AG09309 (cell line): ENCODE measurements around the gene CCDC78.
"Not testable (repeated sequence)": the region's sequence is repeated elsewhere in the genome, so short reads cannot be mapped to it uniquely, and the experiment has no call there.

Source experiments
- DNase-seq: peaks from one replicate; pipeline ENCODE4 v3.0.0-alpha.2; 2010; ENCODE audit warnings: low read depth
- H3K4me3 ChIP-seq: 2 replicates; pipeline ENCODE4 v1.5.1; 2011; ENCODE audit warnings: mild to moderate bottlenecking, low read depth, low read length, moderate library complexity; ENCODE audit not compliant: control insufficient read depth
- CTCF ChIP-seq: IDR thresholded peaks from 2 replicates; pipeline ENCODE4 v1.5.1; 2011; ENCODE audit warnings: mild to moderate bottlenecking, low read depth, low read length, inconsistent platforms; ENCODE audit not compliant: insufficient read depth, control insufficient read depth; ENCODE audit errors: missing control alignments

CCDC78 gene

GRCh38 chr16:743794-744500 is 17.7 kb upstream of the CCDC78 start:
- no peak for TF ChIP-seq CTCF
- no peak overlapping the region for H3K4me3 ChIP-seq
- DNase-seq: no peak

GRCh38 chr16:742894-743293 is 16.7 kb upstream of the CCDC78 start:
- H3K4me3 ChIP-seq, DNase-seq: not testable (repeated sequence)

DNA sequence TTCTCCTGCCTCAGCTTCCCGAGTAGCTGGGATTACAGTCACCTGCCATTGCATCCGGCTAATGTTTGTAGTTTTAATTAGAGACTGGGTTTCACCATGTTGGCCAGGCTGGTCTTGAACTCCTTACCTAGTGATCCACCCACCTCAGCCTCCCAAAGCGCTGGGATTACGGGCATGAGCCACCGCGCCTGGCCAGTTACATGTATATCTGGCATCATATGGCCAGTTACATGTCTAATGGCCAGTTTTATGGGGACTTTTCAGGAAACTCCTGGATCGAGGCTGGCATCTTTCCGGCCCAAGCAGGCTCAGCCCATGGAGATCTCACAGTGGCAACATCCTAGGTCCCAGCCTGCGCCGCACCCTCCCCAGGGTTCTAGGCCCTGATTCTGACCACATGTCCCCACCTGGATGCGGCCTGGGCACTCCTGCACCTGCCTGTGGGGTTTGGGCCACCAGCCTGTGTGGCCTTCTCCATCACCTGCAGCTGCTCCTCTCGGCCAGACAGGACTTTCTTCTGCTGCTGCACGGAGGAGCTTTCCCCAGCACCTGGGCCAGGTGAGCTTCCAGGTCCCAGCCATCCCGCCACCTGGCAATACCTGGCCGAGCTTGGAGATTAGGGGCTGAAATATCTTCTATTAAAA is 15.9 kb upstream of the CCDC78 start:
- TF ChIP-seq CTCF: no peak
- no peak for DNase-seq

DNA sequence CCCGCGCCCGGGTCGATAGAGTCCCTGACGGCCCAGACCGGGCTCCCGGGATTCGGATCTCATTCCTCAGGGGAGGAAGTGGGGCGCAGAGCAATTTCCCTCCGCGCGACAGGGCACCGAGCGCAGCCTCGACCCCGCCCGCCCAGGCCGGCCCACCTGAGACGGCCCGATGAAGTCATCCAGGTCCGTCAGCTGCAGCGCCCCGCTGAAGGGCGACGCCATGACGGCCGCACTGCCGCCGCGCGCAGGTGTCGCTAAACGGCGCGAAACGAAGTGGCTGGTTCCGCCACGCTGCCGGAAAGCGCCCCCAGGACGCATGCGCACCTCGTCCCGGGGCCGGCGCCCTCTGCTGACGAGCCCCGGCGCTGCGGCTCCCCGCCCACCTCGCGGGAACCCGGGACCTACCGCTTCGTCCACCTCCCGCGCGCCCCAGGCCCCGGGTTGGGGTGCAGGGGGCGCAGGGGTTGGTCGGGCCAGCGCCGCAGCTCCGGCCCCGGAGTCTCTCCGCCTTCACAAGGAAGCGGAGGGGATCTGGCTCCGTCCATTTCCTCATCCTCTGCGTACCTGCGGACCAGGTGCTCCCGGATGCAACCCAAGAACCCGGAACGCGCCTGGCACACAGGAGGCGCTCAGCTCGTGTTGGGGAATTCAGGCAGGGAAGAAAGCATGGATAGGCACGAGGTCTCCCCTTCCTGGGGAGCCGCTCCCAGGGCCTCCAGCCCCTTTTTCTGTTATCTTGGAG is 14.7 kb upstream of the CCDC78 start, which contains the start of gene CIAO3:
TSS of gene CIAO3 (minus strand) at position 234 of the 742 bp plus-strand sequence. CDS start at position 222, 12 bp downstream.
- H3K4me3 ChIP-seq: peak within 1 kb of the TSS; percentile 66
- peak; percentile 63 for TF ChIP-seq CTCF
- DNase-seq: peak; percentile 56

More for the DNA sequence above, 15.9 kb upstream of the CCDC78 start:
- H3K4me3 ChIP-seq: no peak overlapping the region

- DNase-seq: no peak
- no peak for TF ChIP-seq CTCF
- H3K4me3 ChIP-seq: peak overlapping the region; percentile 66
Measured at GRCh38 chr16:740459-740763, 14.2 kb upstream of the CCDC78 start.

DNA sequence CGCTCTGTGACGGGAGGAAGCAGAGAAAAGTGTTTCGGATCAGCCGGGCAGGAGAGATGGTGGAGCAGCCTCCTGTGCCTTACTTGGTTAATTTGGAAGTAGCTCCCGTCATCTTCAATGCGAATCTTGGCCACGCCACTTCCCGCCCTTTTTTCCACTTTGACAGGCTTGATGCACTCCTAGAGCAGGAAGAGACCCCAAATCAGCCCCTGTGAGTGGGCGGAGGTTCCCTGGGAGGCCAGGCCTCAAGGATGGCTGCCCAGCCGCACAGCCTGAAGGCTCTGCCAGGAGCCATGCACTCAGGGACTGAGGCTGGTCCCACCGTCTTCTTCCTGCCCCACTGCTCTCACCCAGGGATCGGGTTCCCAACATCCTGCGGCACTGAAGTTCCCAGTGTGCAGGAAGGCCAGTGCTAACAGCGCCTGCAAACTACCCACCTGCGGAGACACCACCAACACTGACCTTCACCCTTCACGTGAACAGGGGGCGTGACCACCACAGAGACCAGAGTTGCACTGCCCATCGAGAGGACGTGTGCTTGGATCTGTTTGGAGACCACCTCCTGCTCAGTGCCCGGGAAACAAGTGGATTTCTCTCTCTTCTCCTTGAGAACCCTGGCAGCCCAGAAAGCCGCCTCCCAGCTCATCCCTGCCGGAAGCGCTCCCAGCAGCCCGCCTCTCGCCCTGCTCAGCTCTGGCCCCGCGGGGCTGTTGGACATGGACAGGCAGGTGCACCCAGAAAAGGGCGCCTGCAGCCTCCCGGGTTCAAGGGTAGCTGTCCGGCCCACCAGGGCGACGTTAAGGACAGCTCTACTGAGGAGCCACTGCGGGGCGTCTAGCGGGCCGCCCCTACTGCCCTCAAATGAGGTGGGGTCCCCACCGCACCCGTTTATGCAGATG is 13.6 kb upstream of the CCDC78 start:
- TF ChIP-seq CTCF: no peak
- peak overlapping the region; percentile 66 for H3K4me3 ChIP-seq
- DNase-seq: no peak
